UCSD-AML1 (cell line): ENCODE measurements around the gene OTOGL.
"Not testable (repeated sequence)": the region's sequence is repeated elsewhere in the genome, so short reads cannot be mapped to it uniquely, and the experiment has no call there.

Experiments
- DNase-seq: peaks from one replicate; lab custom pipeline; 2025; ENCODE audit not compliant: unreplicated experiment; lab: John Stamatoyannopoulos, UW

Gene OTOGL

GRCh38 chr12:80218925-80219324, 119.6 kb downstream of the OTOGL start:
- not testable (repeated sequence) for DNase-seq

- DNase-seq, result no peak
These were observed 120.0 kb downstream of the OTOGL start for GRCh38 chr12:80219345-80219744.

- DNase-seq, result no peak
These were observed 122.9 kb downstream of the OTOGL start for GRCh38 chr12:80222261-80222660.

GRCh38 chr12:80226576-80226975, 127.2 kb downstream of the OTOGL start:
- DNase-seq, result peak; percentile 7

- DNase-seq, result not testable (repeated sequence)
These were observed 128.6 kb downstream of the OTOGL start for GRCh38 chr12:80227904-80228303.

- peak; percentile 41 for DNase-seq
These were observed 130.7 kb downstream of the OTOGL start for GRCh38 chr12:80230068-80230467.

GRCh38 chr12:80232837-80233236, 133.5 kb downstream of the OTOGL start:
- no peak for DNase-seq

GRCh38 chr12:80233926-80234325, 134.6 kb downstream of the OTOGL start:
- no peak for DNase-seq

- no peak for DNase-seq
These were observed 135.3 kb downstream of the OTOGL start for GRCh38 chr12:80234667-80235066.

GRCh38 chr12:80235944-80236343, 136.6 kb downstream of the OTOGL start:
- no peak for DNase-seq

GRCh38 chr12:80239867-80240266, 140.5 kb downstream of the OTOGL start:
- DNase-seq, result no peak

- DNase-seq, result no peak
These were observed 142.4 kb downstream of the OTOGL start for GRCh38 chr12:80241576-80242273.

- no peak for DNase-seq
These were observed 143.0 kb downstream of the OTOGL start for GRCh38 chr12:80242321-80242720.

GRCh38 chr12:80249581-80249980, 150.2 kb downstream of the OTOGL start:
- DNase-seq, result not testable (repeated sequence)

GRCh38 chr12:80257920-80258319, 158.6 kb downstream of the OTOGL start:
- DNase-seq, result no peak

GRCh38 chr12:80260269-80260668, 160.9 kb downstream of the OTOGL start:
- no peak for DNase-seq

- no peak for DNase-seq
These were observed 162.1 kb downstream of the OTOGL start for GRCh38 chr12:80261403-80261802.

GRCh38 chr12:80262346-80262745, 163.0 kb downstream of the OTOGL start:
- DNase-seq, result no peak

GRCh38 chr12:80262771-80263170, 163.4 kb downstream of the OTOGL start:
- no peak for DNase-seq

GRCh38 chr12:80264386-80264785, 165.0 kb downstream of the OTOGL start:
- no peak for DNase-seq

GRCh38 chr12:80264891-80265290, 165.6 kb downstream of the OTOGL start:
- DNase-seq, result no peak

- no peak for DNase-seq
These were observed 169.8 kb downstream of the OTOGL start for GRCh38 chr12:80268924-80269749.
